RPMI7951 (cell line): ENCODE measurements around the gene ROR2. TPM values are rescaled to one million over a fixed set of nuclear protein-coding genes. Genes with fewer than 3 reads are reported as not detected.

ENCODE experiments used
- DNase-seq: peaks from one replicate; pipeline ENCODE4 v3.0.0-alpha.2; 2012; ENCODE audit warnings: low read depth
- total RNA-seq: library from RNA; depleted of rRNA; stranded (reverse); fragments of >200 nt; shearing (Covaris generic); gene quantifications from 2 replicates; pipeline ENCODE4 v1.2.3, GENCODE V29; 2014

Gene ROR2
- total RNA-seq, 1 experiment from 2014 or later, result 0.12 TPM

GRCh38 chr9:91900797-91901177 lies 49.2 kb downstream of the ROR2 start:
- DNase-seq, result no peak

- DNase-seq, result no peak
Measured at GRCh38 chr9:91900055-91900796, 49.8 kb downstream of the ROR2 start.

GRCh38 chr9:91899594-91899993 lies 50.4 kb downstream of the ROR2 start:
- DNase-seq, result no peak

GRCh38 chr9:91899219-91899563 lies 50.8 kb downstream of the ROR2 start:
- DNase-seq, result no peak

DNA sequence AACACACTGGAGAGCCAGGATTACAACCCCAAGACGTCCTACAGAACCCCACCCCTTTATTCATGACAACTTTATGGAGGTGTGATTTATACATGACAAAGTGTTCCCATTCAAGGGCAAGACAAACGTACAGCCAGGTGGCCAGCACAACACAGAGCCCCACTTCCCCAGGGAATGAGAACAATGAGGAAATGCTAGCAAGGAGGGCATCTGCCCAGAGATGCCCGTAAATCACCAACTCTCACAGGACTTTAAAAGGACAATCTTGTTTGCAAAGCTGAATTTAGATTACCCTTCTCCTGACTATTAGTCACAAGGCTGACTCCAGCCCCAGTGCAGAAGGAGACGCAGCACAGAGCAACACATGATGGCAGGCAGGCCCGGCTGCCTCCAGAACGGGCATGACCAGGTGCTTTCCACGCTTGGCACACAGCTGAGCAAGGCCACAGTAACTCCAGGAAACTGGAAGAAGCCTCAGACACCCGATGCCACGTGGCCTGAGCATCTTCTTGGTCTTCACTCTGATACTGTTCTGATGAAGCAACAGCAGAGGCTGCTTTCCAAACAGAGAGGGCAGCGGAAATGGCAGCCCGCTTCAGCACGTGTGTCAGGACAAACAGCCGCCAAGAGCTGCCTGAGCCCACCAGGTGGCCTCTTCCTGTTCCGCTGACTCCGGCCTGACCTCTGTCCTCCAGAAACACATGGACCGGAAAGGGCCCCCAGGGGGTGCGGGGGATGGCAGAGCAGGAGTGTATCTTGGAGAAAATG lies 51.4 kb downstream of the ROR2 start:
- no peak for DNase-seq

- no peak for DNase-seq
Measured at GRCh38 chr9:91897201-91897600, 52.8 kb downstream of the ROR2 start.

DNA sequence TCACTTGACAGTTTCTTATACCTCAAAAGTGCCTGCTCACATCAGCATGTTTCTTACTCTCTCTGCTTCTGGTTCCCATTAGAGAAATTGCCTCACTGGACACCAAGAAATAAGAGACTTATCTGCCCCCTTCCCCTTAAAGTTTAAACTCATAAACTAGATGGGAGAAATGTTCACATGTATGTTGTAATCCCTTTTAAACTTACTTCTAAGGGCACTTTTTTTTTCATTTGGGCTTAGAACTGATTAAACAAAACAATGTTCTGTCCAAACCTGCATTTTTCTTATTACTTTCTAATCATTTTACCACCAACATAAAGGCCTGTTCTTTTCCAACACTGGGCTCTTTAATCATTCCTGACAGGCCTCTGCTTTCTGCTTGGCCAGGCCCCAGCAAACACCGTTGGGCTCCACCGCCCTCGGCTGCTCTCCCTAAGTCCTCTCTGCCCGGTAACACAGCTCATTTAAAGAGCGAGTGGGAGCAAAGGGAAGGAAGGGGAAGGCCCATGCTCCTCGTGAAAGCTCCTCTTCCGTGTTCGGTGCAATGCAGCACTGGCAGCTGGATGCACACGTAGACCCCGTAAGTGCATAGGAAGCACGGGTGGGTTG lies 53.4 kb downstream of the ROR2 start:
- DNase-seq, result no peak

- no peak for DNase-seq
Measured at GRCh38 chr9:91896097-91896496, 53.9 kb downstream of the ROR2 start.

DNA sequence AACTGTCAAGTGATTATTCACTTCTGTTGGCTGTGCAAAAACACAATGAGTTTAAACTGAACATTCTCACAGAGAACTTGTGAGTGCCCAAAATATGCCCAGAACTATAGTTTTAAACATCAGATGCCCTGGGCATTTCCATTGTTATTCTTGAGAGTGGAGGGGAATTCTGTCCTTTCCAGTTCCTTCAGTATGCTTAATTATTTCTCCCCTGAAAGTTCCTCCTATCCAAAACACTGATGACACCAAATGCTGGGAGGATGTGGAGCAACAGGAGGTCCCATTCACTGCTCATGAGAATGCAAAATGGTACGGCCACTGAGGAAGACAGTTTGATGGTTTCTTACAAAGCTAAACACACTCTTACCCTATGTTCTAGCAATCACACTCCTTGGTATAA lies 55.5 kb downstream of the ROR2 start:
- DNase-seq, result no peak

DNA sequence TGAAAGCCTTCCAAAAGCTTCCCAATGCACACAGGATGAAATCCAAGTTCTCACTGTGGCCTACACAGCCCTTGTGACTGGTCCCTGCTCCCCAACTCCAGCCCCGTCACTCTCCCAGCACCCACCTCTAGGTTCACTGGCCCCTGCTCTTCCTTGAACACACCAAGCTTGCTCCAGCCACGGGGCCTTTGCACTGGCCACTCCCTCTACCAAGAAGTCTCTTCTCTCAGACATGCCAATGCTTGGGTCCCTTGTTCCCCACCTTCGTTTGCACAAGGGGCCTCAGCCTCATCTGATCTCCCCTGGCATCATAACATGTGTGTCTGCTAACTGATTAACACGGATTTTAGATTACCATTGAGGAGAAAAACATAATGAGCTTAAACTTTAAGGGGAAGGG lies 56.0 kb downstream of the ROR2 start:
- no peak for DNase-seq

DNA sequence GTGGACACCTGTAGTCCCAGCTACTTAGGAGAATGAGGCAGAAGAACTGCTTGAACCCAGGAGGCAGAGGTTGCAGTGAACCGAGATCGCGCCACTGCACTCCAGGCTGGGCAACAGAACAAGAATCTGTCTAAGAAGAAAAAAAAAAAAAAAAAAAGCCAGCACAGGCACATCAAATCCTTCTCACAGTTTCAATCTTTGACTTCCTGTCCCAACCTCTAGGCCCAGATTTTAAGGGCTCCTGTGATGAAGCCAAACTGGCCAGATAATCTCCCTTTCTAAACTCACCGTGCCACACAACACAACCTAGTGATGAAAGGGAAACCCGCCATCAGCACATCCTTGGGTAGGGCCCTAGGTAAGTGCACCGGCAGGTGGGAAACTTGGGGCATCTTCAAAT lies 58.1 kb downstream of the ROR2 start:
- DNase-seq, result no peak

- no peak for DNase-seq
Measured at GRCh38 chr9:91890662-91891061, 59.4 kb downstream of the ROR2 start.

DNA sequence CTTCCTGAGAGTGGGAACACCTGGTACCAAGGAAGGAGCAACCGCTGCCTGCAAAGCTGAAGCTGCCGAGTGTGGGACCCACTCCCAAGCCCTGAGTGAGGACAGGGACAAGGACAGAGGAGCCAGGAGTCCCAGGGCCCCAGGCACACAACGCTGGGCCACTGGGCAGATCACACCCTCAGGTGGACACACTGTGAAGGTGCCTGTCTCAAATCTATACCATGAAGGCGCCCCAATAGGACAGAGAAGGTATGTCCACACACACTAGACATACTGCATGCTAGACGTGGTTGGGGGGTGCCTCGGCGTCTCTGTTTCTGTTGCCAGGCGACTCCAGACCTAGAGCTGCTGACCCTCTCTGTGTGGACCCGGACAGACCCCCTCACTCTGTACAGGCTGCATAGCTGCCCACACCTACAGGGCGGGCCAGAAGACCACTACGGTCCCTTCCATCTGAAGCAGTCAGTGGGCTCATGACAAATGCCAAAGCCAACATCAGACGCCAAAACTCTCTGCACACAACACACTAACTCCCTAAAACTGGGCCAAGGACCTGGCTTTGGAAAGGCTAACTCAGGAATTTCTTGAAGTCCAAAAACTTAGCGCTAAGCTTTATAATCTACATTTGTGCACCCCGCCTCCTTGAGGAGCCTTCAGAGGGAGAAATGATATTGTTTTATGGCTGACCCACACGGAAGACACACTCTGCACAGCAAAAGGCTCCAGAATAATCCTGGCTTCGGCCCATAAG lies 60.7 kb downstream of the ROR2 start:
- no peak for DNase-seq

DNA sequence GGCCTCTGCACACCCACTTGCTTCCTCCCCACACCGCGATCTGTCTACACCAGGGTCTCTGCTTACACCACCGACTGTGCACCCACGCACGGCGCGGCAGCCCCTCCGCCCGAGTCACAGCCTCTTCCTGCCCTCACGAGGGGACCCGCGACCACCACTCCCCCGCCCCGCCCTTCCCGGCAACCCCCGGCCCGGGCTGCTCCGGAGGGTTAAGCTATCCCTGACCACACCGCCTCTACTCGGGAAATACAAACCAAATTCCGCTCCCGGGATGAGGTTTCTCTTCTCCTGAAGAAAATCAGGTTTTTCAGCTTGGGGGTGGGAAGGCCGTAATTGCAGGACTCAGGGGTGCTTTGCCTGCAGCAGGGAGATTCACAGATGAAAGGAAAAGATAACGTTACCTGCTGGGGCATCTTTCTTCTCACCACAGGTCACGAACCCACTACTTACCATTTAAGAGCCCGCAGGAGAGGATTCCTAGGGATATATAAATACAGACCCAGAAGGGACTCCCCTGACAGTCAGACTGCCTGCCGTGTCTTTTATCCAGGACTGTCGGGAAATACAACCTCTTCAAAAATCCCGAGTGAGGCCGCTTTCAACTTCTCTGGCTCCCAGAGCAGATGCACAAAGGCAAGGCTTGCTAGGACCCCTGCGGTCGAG lies 63.5 kb downstream of the ROR2 start:
- no peak for DNase-seq

DNA sequence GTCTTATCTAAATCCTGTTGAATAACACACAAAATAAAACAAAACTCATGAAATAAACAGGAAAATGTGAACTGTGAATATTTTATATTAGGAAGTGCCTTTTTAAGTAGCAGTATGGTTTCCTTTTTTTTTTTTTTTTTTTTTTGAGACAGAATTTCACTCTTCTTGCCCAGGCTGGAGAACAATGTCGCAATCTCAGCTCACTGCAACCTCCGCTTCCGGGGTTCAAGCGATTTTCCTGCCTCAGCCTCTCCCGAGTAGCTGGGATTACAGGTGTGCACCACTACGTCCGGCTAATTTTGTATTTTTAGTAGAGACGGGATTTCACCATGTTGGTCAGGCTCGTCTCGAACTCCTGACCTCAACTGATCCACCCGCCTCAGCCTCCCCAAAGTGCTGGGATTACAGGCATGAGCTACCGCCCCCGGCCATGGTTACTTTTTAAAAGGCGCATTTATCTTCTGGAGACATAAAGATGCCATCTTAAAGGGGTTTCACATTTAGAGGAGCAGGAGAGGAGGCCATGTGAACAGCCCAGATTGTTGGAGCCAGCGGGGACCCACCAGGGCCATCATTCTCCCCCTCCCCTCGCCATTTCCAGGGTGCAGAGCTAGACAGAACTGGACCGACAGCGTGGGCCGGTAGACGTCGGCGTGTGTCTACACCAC lies 64.1 kb downstream of the ROR2 start:
- DNase-seq, result no peak

DNA sequence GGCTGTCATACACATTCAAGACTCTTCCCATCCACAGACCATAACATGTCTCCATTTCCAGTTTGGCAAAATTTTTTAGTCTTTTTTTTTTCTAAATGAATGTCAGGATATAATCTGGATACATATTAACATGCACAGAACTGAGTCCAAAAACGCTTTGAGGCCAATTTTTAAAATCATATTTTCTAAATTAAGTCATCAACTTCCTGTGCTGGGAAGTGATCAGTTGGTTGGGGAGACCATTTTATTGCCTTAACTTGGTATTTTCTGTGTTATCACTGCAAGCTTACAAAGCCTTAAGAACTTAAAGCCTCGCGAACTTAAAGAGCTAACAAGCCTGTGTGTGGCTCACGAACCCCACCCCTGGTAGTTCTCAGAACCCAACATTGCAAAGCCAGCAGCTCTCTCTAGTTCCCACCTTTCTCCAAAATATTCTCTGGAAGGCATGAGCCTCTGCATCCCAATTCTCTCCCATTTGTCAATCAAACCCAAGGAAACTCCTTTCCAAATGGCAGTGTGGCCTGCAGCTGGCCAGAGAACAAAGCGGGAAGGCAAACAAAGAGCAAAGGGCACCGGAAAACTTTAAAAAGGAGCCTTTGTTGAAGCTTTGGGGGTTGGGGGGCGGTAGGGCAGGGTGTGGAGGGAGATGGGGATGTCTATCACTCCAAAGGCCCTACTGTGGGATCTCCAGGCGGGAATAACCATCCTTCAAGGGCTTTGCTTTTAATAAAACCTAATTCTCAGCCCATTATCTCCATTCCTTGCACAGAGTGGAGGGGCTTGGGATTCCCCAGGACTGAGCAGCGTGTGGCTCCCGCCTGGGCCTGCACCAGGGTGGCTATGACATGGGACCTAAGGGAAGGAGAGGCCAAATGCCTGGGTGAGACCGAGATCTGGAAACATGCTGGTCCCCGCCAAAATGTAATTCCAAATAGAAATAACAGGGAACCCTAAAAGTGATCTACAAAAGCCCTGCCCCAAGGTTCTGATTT lies 65.0 kb downstream of the ROR2 start:
- no peak for DNase-seq

GRCh38 chr9:91884153-91884552 lies 65.9 kb downstream of the ROR2 start:
- DNase-seq, result no peak

GRCh38 chr9:91883503-91883902 lies 66.5 kb downstream of the ROR2 start:
- DNase-seq, result no peak

DNA sequence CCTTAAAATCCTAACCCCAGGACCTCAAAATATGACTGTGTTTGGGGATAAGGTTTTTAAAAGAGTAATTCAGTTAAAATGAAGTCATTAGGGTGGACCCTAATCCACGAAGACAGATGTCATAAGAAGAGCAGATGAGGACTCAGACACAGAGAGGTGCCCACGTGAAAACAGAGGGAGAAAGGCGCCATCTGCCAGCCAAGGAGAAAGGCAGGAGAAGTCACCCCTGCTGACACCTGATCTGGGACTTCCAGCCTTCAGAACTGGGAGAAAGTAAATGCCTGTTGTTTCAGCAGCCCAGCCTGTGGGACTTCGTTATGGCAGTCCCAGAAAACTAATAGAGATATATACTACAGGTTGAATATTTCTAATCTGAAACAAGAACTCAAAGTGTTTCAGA lies 67.4 kb downstream of the ROR2 start:
- peak; percentile 3 for DNase-seq

- no peak for DNase-seq
Measured at GRCh38 chr9:91880378-91880972, 69.6 kb downstream of the ROR2 start.
